ENCODE measurements around the gene TULP3.

TULP3 gene

DNA sequence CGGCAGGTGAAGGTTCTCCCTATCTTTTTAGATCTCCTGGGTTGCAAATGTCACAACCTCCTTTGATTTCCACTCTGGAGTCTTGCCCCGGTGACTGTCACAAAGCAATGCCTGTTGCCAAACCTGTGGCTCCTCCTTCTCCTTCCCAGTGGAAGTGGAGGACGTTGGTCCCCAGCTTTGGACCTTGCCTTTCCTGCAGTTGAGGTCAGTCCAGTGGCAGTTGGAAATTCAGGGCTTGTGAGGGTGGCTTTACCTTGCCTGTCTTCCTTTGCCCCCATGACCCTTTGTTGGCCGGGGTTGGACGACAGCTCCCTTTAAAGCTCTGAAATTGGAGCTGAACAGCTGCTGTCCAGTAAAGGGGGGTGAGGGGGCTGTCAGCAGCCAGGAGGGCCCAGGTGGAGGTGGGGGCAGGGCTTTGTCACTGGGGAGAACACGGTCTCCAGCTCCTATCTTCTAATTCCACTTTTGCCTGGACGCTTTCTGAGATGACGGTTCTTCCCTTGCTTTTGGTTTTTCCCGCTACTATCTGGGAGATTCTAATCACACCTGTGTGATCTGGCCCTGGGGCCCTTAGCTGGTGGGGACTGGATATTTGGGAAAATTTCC is 72.6 kb downstream of the TULP3 start:
- no peak for FAIRE-seq
- no peak for DNase-seq (ENCODE audit: insufficient read length, low spot score)

DNA sequence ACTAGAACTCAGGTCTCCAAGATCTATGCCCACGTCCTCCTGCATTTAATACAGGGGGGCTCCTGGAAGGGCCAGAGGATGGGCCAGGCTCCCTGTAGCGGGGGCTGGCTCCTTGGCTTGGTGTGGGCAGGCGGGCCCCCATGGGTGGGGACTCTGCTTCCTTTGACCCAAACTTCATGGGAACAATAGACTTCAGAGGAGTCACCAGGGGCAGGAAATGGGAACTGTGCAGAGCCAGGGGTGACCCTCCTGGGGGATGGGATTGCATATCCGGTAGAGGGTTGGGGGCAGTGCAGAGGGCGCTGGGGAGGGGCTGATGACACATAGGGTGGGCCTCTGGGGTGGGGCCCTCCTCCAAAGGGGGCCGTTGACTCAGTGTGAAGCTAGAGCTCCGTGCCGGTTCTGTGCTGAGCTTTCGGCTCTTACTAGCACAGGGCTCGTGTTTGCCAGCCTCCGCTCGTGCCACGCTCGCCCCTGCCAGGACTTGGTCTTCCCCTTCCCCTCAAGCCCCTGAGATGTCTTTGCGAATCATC is 73.1 kb downstream of the TULP3 start:
- FAIRE-seq (no peak), DNase-seq (ENCODE audit: insufficient read length, low spot score) (no peak)

DNA sequence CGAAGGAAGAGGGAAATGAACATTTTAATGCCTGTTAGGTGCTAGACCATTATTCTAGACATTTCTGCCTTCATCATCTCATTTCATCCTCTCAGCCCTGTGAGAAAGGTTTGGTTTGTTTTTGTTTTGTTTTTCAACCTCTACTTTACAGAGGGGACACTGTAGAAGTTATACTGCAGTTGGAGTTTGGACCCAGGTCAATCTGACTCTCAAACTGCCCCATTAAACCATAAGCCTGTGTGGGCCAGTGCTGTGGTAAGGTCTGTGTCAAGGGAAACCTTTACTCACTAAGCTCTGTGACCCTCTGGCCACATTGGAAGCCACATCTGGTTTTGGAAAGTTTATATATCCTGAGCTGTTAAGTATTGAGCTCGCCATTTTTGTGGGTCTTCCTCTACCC is 77.0 kb downstream of the TULP3 start:
- FAIRE-seq (no peak), DNase-seq (ENCODE audit: insufficient read length, low spot score) (no peak)

DNA sequence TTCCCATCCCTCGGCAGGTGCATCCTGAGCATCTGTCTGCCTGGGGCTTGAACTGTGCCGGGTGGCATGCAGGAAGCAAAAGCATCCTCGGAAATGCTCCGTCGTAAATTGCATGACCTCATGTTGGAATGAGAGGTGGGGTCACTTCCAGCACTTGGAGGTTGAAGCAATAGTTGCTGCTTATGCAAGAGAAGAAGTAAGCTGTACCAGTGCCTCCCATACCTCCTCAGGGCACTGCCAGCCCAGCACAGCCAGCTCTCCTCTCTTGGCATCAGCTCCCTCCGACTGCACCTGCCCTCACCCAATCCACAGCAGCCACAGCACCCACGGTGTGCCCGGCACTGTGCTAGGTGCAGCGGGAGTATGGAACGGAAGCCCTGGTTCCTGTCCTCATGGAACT is 80.1 kb downstream of the TULP3 start:
- FAIRE-seq (no peak), DNase-seq (ENCODE audit: insufficient read length, low spot score) (no peak)

DNA sequence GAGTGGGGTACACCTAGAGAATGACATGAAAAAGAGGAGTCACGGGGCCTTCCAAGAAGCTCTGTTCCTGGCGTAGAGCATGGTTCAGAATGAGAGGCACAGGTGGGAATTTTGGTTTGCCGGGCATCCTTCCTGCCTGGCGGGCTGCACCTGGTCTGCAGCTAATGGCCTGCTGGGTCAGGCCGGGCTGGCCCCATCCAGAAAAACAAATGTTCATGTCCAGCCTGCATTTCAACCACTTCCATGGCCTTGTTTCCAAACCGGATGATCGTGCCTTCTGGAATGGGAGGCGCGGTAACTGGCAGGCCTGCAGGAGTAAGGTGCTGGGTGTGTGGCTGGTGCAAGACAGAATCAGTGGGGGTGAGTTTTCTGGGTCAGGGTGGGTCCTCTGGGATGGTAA is 82.9 kb downstream of the TULP3 start:
- no peak for DNase-seq (ENCODE audit: insufficient read length, low spot score)
- no peak for FAIRE-seq

DNA sequence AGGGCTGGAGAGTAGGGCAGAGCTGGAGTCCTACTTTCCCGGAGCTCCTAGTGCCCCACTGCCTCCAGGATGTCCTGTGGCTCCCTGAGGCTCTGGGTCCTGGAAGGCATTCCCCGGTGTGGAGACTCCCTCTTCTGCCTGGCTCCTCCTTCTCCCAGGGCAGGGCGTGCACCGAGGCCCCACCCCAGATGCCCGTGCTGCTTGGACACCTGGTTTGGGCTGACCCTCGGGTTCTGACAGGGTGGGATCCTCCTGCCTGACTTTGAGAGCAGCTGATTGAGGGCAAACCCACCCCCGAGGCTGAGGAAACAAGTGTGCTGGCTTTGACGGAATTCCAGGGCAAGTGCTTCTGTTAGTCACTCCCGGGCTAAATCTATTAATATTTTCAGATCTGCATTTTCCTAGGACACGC is 83.9 kb downstream of the TULP3 start:
- no peak for FAIRE-seq

DNA sequence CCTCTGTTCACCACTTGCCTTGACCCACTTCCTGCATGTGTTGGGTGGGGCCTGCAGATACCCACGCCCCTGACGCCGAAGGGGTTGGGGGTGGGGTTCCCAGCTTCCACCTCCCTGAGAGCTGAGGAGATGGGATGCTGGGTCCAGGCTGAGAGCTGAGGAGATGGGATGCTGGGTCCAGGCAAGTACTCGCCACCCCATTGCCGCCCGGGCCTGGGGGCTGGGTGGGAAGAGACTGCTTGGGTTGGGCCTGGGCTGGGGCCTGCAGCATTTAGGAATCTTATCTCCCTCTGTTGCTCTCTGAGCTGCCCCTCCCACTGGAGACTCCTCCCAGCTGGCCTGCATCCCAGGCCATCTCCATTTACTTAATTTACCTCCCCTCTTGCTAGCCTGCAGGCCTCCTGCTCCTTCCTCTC is 85.9 kb downstream of the TULP3 start:
- DNase-seq (ENCODE audit: insufficient read length, low spot score): no peak
- no peak for FAIRE-seq

More for the DNA sequence above, 83.9 kb downstream of the TULP3 start:
- no peak for DNase-seq (ENCODE audit: insufficient read length, low spot score)

DNA sequence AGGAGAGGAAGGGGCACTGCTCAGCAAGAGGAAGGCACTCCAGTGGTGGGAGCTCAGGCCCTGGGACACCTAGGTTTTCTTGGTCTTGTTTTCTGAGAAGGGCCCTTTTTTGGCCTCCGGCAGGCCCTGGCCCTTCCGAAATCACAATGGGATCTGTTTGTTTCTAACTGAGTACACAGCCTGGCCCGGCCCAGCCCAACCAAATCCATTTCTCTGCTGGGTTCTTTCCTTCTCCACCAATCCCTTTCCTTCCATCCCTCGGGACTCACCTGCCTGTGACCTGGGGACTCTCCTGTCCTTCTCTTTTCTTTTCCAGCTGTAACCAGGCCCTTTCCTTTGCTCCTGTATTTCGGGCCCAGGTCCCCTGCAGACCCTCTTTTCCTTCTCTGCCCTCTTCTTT is 87.1 kb downstream of the TULP3 start:
- FAIRE-seq (no peak), DNase-seq (ENCODE audit: insufficient read length, low spot score) (no peak)

DNA sequence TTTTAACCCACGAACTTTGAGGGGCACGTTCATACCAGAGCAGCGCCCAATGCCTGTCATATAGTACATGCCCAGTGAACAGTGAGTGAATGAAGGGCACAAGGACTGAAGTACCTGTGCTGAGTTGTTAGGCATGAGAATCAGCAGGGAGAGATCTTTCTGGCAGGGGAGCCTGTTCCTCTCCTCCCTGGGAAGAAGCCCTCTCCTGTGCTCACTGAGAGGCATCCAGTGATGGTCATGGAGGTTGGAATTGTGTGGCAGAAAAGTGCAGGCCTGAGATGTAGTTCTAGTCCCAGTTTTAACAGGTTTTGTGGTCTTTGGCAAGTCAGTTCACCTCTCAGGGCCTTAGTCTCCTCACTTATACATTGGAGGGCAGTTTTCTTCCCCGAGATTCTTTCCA is 89.1 kb downstream of the TULP3 start:
- DNase-seq (ENCODE audit: insufficient read length, low spot score) (no peak), FAIRE-seq (no peak)

DNA sequence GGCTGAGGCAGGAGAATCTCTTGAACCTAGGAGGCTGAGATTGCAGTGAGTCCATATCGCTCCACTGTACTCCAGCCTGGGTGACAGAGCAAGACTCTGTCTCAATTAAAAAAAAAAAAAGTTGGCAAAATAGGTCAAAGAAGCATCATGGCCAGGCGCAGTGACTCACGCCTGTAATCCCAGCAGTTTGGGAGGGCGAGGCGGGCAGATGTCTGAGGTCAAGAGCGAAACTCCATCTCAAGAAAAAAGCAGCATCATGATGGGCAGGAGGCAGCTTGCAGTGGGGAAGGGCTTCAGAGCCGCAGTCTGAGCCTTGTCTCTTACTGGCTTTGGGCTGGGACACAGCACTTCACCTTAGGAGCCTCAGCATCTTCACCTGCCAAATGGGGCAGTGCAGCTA is 89.9 kb downstream of the TULP3 start:
- no peak for FAIRE-seq
- no peak for DNase-seq (ENCODE audit: insufficient read length, low spot score)

DNA sequence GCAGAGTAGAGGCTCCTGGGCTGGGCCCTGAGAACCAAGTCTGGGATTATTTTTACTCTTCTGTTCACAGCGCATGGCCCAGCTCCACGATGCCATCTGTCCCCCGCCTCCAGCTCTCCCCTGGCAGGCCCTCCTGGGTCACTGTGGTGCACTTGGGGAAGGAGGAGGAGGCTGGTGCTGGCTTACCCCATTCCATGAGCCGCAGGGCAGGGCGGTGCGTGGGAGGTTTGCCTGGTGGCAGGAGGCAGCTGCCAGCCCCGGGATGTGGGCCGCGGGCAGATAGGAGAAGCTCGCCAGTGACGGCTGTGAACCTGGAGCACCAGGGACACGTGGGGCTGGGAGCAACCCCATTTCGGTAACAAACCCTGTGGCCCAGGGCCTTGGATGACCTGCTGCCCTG is 91.7 kb downstream of the TULP3 start:
- no peak for FAIRE-seq
- DNase-seq (ENCODE audit: insufficient read length, low spot score): no peak

DNA sequence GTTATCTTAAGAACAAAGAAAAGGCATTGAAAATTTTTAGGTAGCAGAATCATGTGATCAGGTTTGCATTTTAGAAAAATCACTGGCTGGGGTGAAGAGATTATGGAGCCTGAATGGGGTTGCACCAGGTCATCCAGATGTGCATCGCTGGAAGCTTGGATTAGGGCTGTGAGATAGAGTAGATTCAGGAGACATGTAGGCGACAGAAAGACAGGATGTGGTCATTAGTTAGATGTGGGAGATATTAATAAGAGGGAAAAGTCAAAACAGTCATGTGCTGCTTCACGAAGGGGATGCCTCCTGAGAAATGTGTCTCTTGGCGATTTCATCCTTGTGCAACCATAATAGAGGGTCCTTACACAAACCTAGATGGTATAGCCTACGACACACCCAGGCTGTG is 93.6 kb downstream of the TULP3 start:
- no peak for FAIRE-seq
- DNase-seq (ENCODE audit: insufficient read length, low spot score): no peak

DNA sequence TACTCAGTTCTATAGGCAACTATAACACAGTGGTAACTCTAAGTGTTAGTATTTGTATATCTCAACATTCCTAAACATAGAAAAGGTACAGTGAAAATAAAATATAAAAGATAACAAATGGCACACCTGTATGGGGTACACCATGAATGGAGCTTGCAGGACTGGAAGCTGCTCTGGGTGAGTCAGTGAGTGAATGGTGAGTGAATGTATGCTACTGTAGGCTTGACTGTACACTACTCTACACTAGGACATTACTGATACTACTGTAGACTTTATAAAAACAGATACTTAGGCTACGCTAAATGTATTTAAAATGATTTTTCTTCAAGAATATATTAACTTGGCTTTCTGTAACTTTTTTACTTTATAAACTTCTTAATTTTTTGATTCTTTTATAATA is 94.0 kb downstream of the TULP3 start:
- no peak for FAIRE-seq
- no peak for DNase-seq (ENCODE audit: insufficient read length, low spot score)

DNA sequence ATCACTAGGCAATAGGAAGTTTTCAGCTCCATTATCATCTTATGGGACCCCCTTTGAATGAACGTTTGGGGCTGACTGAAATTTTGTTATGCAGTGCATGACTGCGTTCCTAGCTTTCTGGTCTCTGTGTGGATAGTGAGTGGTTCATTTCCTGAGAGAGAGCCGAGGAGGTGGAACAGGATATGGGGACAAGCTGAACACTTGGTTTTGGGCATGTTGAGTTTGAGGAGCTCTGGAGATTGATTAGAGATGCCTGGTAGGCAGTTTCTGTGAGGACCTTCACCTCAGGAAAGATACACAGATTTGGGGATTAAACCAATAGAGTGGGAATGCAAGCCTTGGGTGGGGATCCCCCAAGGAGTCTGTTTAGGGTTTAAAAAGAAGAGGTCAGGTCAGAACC is 96.2 kb downstream of the TULP3 start:
- FAIRE-seq (no peak), DNase-seq (ENCODE audit: insufficient read length, low spot score) (no peak)

DNA sequence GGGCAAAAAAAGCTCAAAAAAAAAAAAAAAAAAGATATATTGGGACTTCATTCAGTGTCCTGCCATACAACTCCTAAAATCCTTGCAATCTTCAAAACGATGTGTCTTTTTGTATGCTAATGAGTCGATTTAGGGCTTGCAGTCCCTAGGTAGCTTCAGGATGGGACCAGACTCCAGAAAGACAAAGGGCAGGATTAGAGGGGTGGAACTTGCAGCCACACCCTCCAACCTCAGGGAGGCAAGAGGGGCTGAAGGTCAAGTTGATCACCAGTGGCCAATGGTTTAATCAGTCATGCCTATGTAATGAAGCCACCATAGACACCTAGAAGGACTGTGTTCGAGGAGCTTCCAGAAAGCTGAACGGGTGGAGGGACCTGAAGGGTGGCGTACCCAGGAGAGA is 97.8 kb downstream of the TULP3 start:
- FAIRE-seq (no peak), DNase-seq (ENCODE audit: insufficient read length, low spot score) (no peak)

Measured in GM19239 (cell line).